ENCODE data around the gene TP53I13.

The TP53I13 gene

GRCh38 chr17:29559640-29560039 lies 8.9 kb upstream of the TP53I13 start:
- no peak for DNase-seq (ENCODE audit: low read depth)
- TF ChIP-seq CTCF (IDR thresholded peaks at IDR 0.05; ENCODE audit: low read depth, low read length) (no peak), MYC (IDR thresholded peaks at IDR 0.05; ENCODE audit: low read depth, low read length) (no peak), MAX (IDR thresholded peaks at IDR 0.05; ENCODE audit: low read depth, low read length) (no peak), POLR2A (IDR thresholded peaks at IDR 0.05; ENCODE audit: extremely low read depth, insufficient read length) (no peak)
- no peak overlapping the region for H3K4me3 ChIP-seq (ENCODE audit: low read depth, low read length)

GRCh38 chr17:29560316-29560715 lies 8.2 kb upstream of the TP53I13 start:
- DNase-seq (ENCODE audit: low read depth) = peak; percentile 54
- no peak overlapping the region for H3K4me3 ChIP-seq (ENCODE audit: low read depth, low read length)
- TF ChIP-seq POLR2A (IDR thresholded peaks at IDR 0.05; ENCODE audit: extremely low read depth, insufficient read length) = no peak
- no peak for TF ChIP-seq CTCF (IDR thresholded peaks at IDR 0.05; ENCODE audit: low read depth, low read length)
- TF ChIP-seq MYC (IDR thresholded peaks at IDR 0.05; ENCODE audit: low read depth, low read length) = no peak

- DNase-seq (ENCODE audit: low read depth) = no peak
- TF ChIP-seq POLR2A (IDR thresholded peaks at IDR 0.05; ENCODE audit: extremely low read depth, insufficient read length) (no peak), MYC (IDR thresholded peaks at IDR 0.05; ENCODE audit: low read depth, low read length) (no peak), MAX (IDR thresholded peaks at IDR 0.05; ENCODE audit: low read depth, low read length) (no peak), CTCF (IDR thresholded peaks at IDR 0.05; ENCODE audit: low read depth, low read length) (no peak)
- no peak overlapping the region for H3K4me3 ChIP-seq (ENCODE audit: low read depth, low read length)
These were observed 6.7 kb upstream of the TP53I13 start for GRCh38 chr17:29561554-29562517.

GRCh38 chr17:29562615-29563014 lies 5.9 kb upstream of the TP53I13 start:
- no peak overlapping the region for H3K4me3 ChIP-seq (ENCODE audit: low read depth, low read length)
- TF ChIP-seq POLR2A (IDR thresholded peaks at IDR 0.05; ENCODE audit: extremely low read depth, insufficient read length) = no peak
- TF ChIP-seq MAX (IDR thresholded peaks at IDR 0.05; ENCODE audit: low read depth, low read length) = no peak
- TF ChIP-seq CTCF (IDR thresholded peaks at IDR 0.05; ENCODE audit: low read depth, low read length) = no peak
- TF ChIP-seq MYC (IDR thresholded peaks at IDR 0.05; ENCODE audit: low read depth, low read length) = no peak
- DNase-seq (ENCODE audit: low read depth) = no peak

GRCh38 chr17:29563816-29564215 lies 4.7 kb upstream of the TP53I13 start:
- no peak for DNase-seq (ENCODE audit: low read depth)
- TF ChIP-seq CTCF (IDR thresholded peaks at IDR 0.05; ENCODE audit: low read depth, low read length) (no peak), MYC (IDR thresholded peaks at IDR 0.05; ENCODE audit: low read depth, low read length) (no peak), POLR2A (IDR thresholded peaks at IDR 0.05; ENCODE audit: extremely low read depth, insufficient read length) (no peak), MAX (IDR thresholded peaks at IDR 0.05; ENCODE audit: low read depth, low read length) (no peak)
- H3K4me3 ChIP-seq (ENCODE audit: low read depth, low read length) = no peak overlapping the region
